Activated CD4-positive, alpha-beta T cell treated with anti-CD3 and anti-CD28 coated beads, Interleukin-2, amount 50 U/mL, for 1 hour (primary cell): ENCODE results near the gene BMP10.
A peak's percentile ranks its signal among the peaks of the same experiment; 100 is the strongest.

Experiments used
- DNase-seq: peaks from one replicate; pipeline ENCODE4 v3.0.0-alpha.2; 2020

BMP10 gene

DNA sequence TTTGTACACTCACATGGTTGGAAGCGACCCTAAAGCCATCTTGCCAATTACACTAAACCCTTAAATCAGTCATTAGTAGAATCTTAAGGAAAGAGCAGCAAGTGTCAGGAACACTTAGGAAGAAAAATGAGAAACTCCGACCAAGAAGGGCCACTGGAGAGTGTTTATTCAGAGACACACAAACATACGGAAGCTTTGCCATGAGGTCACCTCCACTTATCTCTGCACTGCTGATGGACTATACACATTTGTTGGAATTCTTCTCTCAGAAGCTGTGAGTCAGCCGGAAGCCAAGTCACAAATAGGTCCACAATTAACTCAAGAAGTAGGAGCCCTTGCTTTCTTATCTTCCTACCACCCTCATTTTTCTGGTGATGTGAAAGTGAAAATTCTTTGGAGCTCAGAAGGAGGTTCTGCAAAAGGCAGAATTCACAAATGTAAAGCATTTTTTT is 21.6 kb downstream of the BMP10 start:
- DNase-seq: no peak

DNA sequence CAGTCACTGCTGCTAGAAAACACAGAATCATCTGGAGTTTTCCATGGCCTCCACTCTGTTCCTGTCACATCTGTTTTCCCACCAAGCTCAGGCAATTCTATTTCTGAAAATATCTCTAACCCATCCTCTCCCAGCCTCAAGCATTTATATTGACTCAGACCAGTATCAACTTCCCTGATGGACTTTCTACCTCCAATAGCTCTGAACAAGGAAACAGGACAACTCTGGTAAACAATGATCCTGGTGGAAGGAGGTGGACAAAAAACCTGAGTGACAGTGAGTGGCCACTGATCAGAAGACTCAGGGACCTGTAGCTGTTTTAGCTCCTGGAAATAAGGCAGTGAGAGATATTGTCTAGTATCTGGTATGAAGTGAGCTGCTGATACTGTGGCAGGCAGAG is 23.4 kb downstream of the BMP10 start:
- no peak for DNase-seq

DNA sequence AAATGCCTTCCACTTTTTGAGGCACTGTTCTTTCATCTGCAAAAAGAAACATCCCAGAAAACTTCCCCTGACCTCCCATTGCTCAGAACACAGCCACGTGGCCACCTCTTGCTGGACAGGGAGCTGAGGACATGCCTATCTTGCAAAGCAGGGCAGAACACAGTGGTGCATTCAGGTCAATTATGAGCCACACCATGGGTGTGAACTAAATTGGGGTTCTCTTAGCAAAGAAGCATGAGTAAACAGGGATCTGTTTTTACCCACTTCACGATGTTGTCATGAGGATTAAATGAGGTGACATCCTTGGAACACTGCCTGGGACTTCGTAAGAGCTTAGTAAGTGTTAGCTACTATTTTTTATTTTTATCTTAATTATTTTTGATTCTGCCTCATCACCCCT is 25.1 kb downstream of the BMP10 start:
- DNase-seq: no peak

DNA sequence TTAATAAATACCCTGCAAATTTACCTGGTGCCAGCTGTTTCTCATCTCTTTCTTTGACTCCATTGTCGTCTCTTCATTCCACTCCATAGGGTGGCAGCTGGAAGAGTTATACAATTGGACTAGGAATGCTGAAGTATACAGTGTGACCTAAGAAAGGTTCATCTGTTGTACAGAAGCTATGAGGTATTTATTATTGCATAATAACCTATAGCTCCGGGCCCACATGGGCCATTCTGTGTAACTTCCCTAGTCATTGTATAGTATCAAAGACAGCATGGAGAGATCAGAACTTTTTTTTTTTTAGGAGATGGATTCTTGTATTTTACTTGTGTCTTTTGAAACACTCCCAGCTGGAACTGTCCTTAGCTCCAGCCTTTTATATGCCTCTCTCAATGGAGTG is 26.2 kb downstream of the BMP10 start:
- no peak for DNase-seq

DNA sequence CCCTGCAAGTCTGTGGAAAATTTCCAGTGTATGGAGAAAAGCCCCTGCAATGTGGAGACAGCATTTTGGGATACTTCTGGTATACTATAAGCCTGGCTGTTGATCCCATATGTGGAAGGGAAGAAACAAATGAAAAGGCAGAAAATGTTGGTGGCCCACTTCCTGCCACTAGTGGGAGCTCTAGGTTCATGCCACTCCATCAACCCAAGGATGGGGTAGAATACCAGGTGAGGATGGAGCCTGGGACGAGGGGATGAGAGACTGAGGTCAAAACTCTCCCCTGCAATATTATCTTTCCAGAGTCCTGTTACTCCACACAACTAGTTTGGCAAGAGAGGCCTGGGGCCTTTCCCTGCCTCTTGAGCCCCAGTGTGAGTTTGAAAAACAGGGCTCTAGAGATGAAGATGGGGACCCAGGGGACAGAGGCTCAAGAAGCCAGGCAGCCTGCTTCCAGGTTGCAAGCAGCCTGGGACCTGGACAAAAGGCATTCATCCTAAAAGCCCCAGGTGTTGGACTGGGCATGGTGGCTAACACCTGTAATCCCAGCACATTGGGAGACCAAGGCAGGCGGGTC is 31.9 kb downstream of the BMP10 start:
- no peak for DNase-seq

DNA sequence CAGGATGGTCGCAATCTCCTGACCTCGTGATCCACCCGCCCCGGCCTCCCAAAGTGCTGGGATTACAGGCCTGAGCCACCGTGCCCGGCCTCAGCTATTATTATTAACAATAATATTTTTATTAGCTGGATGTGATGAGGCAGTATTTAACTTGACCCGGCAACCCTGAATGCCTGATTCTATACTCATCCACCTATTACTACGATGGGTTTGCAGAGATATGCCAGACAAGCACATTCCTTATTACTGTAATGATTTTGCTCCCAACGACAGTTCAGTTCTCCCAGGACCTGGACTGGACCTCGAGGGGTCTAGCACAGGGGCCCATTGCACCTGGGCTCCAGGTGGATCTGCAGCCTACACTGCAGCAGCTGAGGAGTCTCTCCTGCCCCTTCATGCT is 32.6 kb downstream of the BMP10 start:
- DNase-seq: no peak

DNA sequence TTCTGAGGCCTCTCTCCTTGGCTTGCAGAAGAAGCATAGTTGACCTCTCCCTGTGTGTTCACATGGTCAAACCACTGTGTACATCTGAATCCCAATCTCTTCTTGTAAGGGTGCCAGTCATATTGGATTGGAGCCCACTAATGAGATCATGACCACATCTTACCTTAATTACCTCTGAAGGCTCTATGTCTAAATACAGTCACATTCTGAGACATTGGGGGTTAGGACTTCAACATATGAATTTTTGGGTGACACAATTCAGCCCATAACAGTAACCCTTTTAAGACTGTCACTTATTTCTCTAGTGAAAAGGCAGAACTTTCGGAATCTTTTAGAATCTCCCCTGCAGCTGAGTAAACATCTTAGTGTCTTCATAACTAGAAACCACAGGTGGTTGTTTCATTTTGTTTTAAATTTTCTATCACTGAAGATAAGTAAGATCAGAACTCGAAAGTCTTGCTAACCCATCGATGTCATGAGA is 33.3 kb downstream of the BMP10 start:
- no peak for DNase-seq

DNA sequence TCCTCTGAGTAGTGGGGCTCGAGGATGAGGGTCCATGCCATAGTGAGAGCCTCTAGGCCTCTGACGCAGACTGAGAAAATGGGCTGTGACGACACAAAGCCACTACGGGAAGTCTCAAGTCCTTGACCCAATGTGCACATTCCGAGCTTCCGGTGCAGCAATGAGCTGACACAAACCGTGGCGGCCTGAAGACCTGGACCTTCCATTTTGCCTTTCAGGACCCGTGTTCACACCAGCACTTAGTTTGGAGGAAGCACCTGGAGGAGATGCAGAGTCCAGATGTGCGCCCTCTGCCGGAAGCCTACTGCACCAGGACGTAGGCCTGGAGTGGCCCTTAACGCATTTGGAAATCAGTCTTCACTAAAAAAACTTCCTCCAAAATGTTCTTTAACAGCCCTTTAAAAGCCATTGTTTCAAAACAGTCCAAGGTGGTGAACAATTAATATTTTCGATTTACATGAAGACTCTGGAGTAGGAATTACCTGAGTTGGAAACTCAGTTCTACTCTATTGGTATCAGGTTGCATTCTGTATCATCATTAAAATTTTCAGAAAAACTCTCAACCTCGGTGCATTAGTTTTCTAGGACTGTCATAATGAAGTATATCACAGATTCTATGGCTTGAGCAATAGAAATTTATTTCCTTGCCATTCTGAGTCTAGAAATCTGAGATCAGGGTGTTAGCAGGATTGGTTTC is 33.9 kb downstream of the BMP10 start:
- DNase-seq: peak; percentile 71

DNA sequence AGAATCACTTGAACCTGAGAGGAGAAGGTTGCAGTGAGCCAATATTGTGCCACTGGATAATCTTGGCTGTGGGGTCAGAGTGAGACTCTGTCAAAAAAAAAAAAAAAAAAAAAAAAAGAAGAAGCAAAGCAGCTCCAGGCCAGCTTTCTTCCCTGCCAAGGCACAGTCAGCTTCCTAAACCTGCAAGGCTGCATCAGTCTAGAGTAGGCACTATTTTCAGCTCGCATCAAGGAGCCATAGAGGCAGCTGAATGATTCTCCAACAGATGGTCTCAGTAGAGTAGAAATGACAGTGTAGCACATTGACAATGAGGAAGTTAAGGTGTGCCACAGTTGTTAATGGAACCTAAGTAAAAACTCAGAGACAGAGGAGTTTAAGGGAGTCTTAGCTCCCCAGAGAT is 35.6 kb downstream of the BMP10 start:
- no peak for DNase-seq

DNA sequence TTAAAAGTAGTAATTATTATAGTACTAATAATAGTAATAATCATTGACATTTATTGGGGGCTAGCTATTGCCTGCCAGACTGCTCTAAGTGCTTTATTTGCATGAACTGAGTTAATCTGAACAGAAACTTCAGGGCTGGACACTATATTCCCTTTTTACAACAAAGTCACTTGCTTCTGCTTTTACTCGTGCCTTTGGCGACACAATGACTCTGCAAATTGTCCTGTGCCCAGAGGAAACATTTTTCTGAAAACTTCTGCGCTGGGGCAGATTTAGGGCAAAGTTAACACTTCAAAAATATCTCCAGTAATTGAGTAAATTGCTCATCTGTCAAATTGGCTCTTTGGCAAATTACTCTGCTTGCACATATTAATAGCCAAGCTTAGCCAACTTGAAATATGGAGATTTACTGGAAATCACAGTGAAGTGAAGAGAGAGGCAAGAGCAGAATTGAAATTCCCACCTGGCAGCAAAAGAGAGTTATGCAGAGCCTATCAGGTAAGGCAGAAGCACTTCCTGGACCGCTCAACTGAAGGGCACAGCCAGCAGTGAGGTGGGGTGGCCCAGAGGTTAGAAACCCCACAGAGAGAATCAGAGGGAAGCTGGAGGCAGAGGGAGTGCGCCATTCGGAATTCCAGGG is 36.3 kb downstream of the BMP10 start:
- no peak for DNase-seq

DNA sequence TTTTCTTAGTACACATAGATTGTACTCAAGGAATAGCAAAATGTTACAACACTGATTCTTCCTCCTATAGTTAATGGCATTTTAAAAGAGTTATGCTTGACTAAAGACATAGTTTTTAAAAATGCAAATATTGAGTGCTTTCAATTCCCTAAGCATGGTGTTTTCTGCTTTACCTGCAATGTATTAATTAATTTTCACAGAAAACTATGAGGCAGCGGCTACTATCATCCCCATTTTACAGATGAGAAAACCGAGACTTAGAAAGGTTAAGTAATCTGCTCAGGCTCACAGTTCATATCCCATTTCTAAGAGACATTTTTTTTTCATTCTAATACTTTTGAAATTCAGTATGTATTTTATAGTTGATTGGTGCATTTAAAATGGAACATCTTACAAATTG is 38.0 kb downstream of the BMP10 start:
- DNase-seq: no peak

DNA sequence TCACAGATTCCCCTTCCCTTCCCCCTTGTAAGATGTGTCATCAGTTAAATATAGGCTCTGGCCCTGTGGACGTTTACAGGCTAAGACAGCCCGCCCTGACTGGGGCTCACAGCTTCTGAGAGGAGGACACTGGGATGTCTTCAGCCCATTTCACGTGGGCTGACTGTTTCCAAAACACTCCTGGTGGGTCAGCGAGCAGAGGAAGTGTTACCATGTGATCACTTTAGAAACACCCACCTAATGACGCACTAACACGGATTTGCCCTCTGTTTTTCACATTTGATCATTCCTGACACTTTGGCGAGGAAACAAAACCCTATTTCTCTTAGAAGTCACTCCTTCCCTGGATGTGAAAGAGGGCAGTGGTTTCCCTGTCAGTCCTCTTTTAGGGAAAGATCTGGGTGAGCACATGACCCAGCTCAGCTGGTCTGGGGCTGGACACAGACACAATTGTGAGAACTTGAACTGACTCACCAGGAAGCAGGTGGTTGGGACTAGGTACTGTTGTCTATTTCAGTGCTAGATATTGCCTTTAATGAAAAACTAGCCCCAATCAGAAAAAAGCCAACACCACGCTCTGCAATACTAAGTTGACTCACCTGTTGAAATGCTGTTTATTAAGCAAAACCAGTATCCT is 38.8 kb downstream of the BMP10 start:
- peak; percentile 23 for DNase-seq

DNA sequence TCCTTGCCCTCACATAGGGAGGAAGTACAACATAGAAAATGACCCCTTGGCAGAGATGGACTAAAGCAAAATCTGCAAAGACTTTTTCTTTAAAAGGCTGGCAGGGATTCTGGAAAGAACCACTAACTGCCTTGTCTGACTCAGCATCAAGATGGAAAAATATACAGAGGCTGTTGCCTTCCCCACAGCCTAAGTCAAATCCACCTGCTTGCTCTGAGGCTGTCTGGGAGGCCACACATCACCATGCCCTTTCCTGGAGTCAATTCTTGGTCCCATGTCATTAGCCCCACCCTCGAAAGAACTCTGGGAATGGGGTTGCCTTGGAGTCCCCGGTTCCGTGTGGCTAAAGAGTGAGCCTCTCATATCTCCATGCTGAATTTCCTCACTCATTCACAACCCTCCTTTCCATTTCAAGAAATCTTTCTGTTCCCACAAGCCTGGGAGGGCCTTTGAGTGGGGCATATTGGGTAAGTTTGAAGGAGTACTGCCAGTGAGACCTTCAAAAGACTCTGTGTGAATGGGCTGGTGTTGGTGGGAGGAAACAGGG is 39.4 kb downstream of the BMP10 start:
- no peak for DNase-seq

DNA sequence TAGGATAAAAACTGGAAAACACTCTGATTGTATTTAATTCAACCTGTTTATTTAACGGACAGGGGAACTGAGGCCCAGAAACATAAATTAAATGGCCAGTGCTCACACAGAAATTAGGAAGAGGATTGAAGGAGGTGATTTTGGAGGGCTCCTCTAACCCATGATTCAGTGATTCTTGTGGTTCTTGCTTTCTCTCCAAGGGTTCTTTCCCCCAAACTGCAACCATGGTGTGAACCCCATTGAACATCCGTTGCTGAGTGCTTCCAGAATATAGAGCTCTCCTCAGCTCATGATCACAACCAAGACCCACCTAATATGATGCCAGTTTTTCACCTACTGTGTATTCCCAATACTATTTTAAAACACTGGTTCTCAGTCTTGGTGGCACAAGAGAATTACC is 41.4 kb downstream of the BMP10 start:
- DNase-seq: no peak

DNA sequence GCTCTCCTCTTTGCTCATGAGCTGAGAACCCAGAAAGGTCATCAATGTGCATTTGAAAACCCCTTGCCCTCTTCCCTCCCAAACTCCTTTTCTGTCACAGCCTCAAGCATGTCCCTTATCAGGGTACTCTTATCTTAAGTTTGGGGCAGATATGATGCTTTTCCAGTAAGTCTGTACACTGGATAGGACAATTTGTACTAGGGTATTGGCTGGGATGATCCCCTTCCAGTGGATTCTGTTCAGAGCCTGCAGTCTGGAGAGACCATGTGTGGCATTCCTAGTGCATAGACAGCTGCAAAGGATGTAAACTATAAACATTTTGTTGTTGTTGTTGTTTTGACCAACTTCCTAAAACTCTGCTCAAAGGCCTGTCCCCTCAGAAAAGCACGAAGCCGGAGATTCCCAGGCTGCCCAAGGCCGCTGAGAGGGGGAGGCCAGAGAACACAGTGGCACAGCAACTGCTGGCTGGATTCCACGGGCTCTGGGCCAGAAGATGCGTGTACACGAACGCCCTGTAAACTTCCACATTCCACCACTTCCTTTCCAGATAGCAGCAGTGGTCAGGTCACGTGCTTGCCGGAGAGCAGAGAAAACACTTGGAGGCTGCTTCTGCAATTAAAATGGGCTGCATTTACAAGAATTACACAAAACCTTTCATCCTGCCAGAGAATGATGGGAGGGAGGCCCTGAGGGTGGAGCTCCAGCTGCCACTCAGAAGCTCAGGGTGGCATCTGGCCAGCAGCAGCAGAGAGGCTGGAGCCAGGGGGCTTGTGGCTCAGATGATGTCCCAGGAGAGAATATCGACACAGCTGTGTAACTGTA is 42.1 kb downstream of the BMP10 start:
- peak; percentile 49 for DNase-seq

DNA sequence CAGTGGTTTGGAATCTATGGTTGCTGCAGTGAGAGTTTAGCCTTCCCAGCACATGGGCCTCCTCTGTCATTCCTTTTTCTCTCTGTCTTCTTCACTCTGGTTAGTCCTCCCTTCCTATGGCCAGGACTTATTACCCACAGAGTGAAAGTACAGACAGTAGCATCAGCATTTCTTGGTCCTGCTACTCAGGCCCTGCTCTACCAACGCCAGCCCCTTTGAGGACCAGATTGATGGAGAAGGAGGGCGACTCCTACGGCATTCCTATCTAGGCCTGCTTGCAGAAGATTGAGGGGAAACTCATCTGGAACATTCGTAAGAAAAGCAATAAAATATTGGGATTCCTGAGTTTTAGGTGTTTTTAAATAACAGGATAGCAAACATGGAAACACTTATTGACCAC is 43.5 kb downstream of the BMP10 start:
- no peak for DNase-seq

DNA sequence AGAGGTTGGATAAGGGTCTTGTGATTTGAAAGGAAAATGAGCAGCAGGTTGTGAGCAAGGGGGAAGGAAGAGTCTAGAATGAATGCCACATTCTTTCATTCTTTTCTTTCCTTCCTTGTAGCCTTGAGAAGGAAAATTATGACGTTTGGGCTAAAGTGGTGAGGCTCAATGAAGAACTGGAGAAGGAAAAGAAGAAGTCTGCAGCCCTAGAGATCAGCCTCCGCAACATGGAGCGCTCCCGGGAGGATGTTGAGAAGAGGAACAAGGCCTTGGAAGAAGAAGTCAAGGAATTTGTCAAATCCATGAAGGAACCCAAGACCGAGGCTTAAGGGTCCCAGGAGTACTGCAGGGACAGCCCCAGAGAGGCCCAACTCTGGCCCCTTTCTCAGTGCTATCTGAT is 45.3 kb downstream of the BMP10 start:
- DNase-seq: no peak

DNA sequence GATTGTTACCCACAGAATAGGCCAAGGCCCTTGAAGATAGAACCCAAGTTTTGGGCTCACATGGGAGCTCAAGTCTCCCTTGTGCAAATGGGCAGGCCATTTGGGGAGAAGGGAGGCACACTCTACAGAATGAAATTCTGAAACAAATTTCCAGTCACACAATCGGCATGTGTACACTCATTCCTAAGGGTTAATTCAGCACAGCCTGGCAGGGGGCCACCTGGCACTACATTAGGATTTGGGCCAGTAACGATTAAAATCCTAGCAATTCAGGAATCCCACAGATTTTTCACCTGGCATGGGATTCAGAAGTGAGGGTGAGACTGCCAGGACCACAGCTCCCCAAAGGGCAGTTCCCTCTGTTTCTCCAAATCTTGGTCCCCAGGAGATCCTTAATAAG is 46.4 kb downstream of the BMP10 start:
- DNase-seq: no peak

DNA sequence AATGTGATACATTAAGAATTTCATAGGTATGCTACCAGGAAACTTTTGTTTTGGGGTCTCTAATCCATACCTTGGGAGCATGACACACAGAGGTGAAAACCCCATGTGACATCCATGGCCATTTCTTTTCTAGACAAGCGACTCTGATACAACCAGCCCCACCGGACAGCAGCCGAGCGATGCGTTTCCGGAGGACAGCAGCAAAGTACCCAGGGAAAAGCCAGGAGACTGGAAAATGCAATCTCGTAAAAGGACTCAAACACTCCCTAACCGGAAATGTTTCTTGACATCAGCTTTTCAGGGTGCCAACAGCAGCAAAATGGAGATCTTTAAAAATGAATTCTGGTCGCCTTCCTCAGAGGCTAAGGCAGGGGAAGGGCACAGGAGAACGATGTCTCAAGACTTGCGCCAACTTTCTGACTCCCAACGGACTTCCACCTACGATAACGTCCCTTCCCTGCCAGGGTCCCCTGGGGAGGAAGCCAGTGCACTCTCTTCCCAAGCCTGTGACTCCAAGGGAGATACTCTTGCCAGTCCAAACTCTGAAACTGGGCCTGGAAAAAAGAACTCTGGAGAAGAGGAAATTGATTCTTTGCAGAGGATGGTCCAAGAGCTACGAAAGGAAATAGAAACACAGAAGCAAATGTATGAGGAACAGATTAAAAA is 48.9 kb downstream of the BMP10 start:
- no peak for DNase-seq

DNA sequence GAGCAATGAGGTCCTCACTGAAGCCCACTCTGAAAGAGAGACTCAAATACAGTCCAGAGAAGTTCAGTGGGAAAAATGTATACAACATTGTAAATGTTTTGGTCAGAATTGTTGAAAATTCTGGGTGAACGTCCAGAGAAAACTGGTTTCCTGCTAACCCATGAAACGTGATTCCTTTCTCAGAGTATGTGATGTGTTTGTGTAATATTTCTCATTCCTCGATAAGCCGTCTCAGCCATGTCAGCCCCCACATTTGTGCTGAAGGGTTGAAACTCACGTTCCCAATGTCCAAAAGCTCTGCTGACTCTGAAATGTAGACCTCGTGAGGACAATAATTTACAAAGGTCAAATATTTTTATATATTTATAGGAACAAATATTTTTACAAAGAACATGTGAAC is 51.6 kb downstream of the BMP10 start:
- DNase-seq: no peak

DNA sequence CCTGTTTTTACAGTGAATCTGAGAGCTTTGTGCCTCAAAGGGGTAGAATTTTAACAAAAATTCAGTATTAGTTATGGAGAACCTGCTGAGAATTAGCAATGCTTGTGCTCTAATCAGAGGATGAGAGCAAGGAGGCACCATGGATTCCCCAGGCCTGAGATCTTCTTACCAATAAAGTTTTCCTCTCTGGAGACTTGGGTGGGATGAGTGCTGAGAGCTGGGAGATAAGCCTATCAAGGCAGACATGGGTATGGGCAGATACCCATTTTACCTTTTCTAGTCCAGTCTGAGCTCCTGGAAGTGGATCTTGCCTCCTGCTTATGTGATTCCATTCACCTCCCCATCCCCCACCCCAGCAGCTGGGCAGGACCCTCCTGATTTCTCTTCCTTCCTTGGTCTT is 53.9 kb downstream of the BMP10 start:
- no peak for DNase-seq
